Measurements from ENCODE around the gene PLA2G2E. TPM values are rescaled to one million over a fixed set of nuclear protein-coding genes. Genes with fewer than 3 reads are reported as not detected.

Gene PLA2G2E
- not detected for total RNA-seq

GRCh38 chr1:19923137-19923952 lies at the start of gene PLA2G2E:
Gene PLA2G2E (minus strand): TSS chr1:19923617. CDS start chr1:19923559, 58 bp downstream.
- no peak for ATAC-seq

- no peak for ATAC-seq
Observed at GRCh38 chr1:19971664-19972063, 48.2 kb upstream of the PLA2G2E start.

- no peak for ATAC-seq
Observed at GRCh38 chr1:19969898-19970660, 46.7 kb upstream of the PLA2G2E start.

- ATAC-seq: no peak
Observed at GRCh38 chr1:19967808-19968207, 44.4 kb upstream of the PLA2G2E start.

- ATAC-seq: no peak
Observed at GRCh38 chr1:19964542-19964941, 41.1 kb upstream of the PLA2G2E start.

GRCh38 chr1:19963636-19964035 lies 40.2 kb upstream of the PLA2G2E start:
- ATAC-seq: no peak

GRCh38 chr1:19960591-19960990 lies 37.2 kb upstream of the PLA2G2E start:
- ATAC-seq: no peak

- no peak for ATAC-seq
Observed at GRCh38 chr1:19957779-19958178, 34.4 kb upstream of the PLA2G2E start.

GRCh38 chr1:19955534-19956170 lies 32.2 kb upstream of the PLA2G2E start:
- ATAC-seq: no peak

- ATAC-seq: no peak
Observed at GRCh38 chr1:19954059-19954458, 30.6 kb upstream of the PLA2G2E start.

GRCh38 chr1:19949016-19949415 lies 25.6 kb upstream of the PLA2G2E start:
- peak; percentile 94 for ATAC-seq

- no peak for ATAC-seq
Observed at GRCh38 chr1:19946971-19947370, 23.6 kb upstream of the PLA2G2E start.

- no peak for ATAC-seq
Observed at GRCh38 chr1:19946331-19946751, 22.9 kb upstream of the PLA2G2E start.

GRCh38 chr1:19945914-19946313 lies 22.5 kb upstream of the PLA2G2E start:
- ATAC-seq: no peak

GRCh38 chr1:19942657-19943056 lies 19.2 kb upstream of the PLA2G2E start:
- ATAC-seq: no peak

GRCh38 chr1:19942088-19942487 lies 18.7 kb upstream of the PLA2G2E start:
- ATAC-seq: no peak

- no peak for ATAC-seq
Observed at GRCh38 chr1:19941206-19941568, 17.8 kb upstream of the PLA2G2E start.

- ATAC-seq: no peak
Observed at GRCh38 chr1:19940486-19941205, 17.2 kb upstream of the PLA2G2E start.

- no peak for ATAC-seq
Observed at GRCh38 chr1:19938472-19938871, 15.1 kb upstream of the PLA2G2E start.

- ATAC-seq: no peak
Observed at GRCh38 chr1:19936061-19936750, 12.8 kb upstream of the PLA2G2E start.

- no peak for ATAC-seq
Observed at GRCh38 chr1:19934336-19934735, 10.9 kb upstream of the PLA2G2E start.

GRCh38 chr1:19932866-19933265 lies 9.4 kb upstream of the PLA2G2E start:
- ATAC-seq: no peak

All from esophagus mucosa (tissue), 1 donor.